ENCODE measurements around the gene IER3IP1. TPM values are rescaled to one million over a fixed set of nuclear protein-coding genes. Genes with fewer than 3 reads are reported as not detected.
"Not testable (repeated sequence)": the region's sequence is repeated elsewhere in the genome, so short reads cannot be mapped to it uniquely, and the experiment has no call there.

IER3IP1 gene
- total and polyA plus RNA-seq, 2 of the 4 experiments (the other 2 are of a cell fraction) = 7.0 to 11.7 TPM

GRCh38 chr18:47182156-47182555, 6.0 kb upstream of the IER3IP1 start:
- H3K23ac ChIP-seq (ENCODE audit: low read depth, low read length); H4K8ac ChIP-seq (ENCODE audit: low read depth in 2 of 2, low read length in 2 of 2); H3K27me3 ChIP-seq (ENCODE audit: control insufficient read depth, insufficient read depth, low read length); H3K18ac ChIP-seq (ENCODE audit: low read depth, low read length); H3K79me1 ChIP-seq (ENCODE audit: low read depth in 1 of 2, low read length in 2 of 2); H3K4me2 ChIP-seq (ENCODE audit: low read depth, low read length); H3K9me3 ChIP-seq (ENCODE audit: control insufficient read depth, insufficient read depth, low read length); H4K5ac ChIP-seq (ENCODE audit: low read depth, low read length); dilution Hi-C loops (cut with HindIII; ENCODE audit: low sequenced_read_pairs, unreplicated experiment); H3K9me1 ChIP-seq (ENCODE audit: insufficient read depth, low read length); H3K14ac ChIP-seq (replicated peaks; ENCODE audit: low read depth, low read length); BruUV-seq (replicated peaks); H4K91ac ChIP-seq (ENCODE audit: insufficient read depth, low read depth, low read length); H3K9ac ChIP-seq (ENCODE audit: low read depth, low read length); H3K4me3 ChIP-seq (ENCODE audit: insufficient read depth, low read depth, low read length); H2AFZ ChIP-seq (replicated peaks; ENCODE audit: low read length, poor library complexity); H2AK9ac ChIP-seq (replicated peaks; ENCODE audit: low read depth, low read length, poor library complexity); in situ Hi-C loops (cut with MboI; ENCODE audit: low sequenced_read_pairs); intact Hi-C loops (cut with micrococcal nuclease); H2BK120ac ChIP-seq (ENCODE audit: low read depth, low read length); POLR2A ChIA-PET (ENCODE audit: unreplicated experiment); ATAC-seq (ENCODE audit: low read depth); H2BK5ac ChIP-seq (ENCODE audit: low read depth, low read length, poor library complexity, severe bottlenecking); H2BK15ac ChIP-seq (ENCODE audit: low read depth, low read length); H3K27ac ChIP-seq (ENCODE audit: insufficient read depth, low read length); H3K56ac ChIP-seq (ENCODE audit: extremely low read depth, insufficient read depth, low read length); H3K4ac ChIP-seq (ENCODE audit: low read depth, low read length); H3K36me3 ChIP-seq (ENCODE audit: control insufficient read depth, insufficient read depth, low read length); H3K4me1 ChIP-seq (ENCODE audit: control insufficient read depth, insufficient read depth, low read length); H4K20me1 ChIP-seq (ENCODE audit: insufficient read depth, low read length); H2BK20ac ChIP-seq (ENCODE audit: low read depth, low read length); H2AK5ac ChIP-seq (ENCODE audit: low read depth, low read length); CTCF ChIA-PET; DNase-seq: not testable (repeated sequence)
- no CpG with 5 or more reads among the region's 5 CpGs for WGBS, 2 experiments (ENCODE audit: extremely low coverage in 2 of 2, insufficient read length in 1 of 2)

Measured in IMR-90 (cell line).